ENCODE data around the gene KIAA1549.

- TF ChIP-seq CTCF (IDR thresholded peaks at IDR 0.05 in 2 of 3, conservative IDR thresholded peaks at IDR 0.05 in 1 of 3; ENCODE audit: insufficient read depth in 2 of 3, low read depth in 1 of 3, low read length in 3 of 3): no peak
- TF ChIP-seq EGR1 (conservative IDR thresholded peaks at IDR 0.05): no peak
- no peak for TF ChIP-seq ZFX (CRISPR knock-in tag; IDR thresholded peaks at IDR 0.05)
- TF ChIP-seq ZSCAN29 (IDR thresholded peaks at IDR 0.05): no peak
- TF ChIP-seq ELK1 (CRISPR knock-in tag; IDR thresholded peaks at IDR 0.05): no peak
- TF ChIP-seq PCBP2 (IDR thresholded peaks at IDR 0.05; ENCODE audit: low read depth, low read length, poor library complexity, severe bottlenecking): no peak
- TF ChIP-seq POLR2AphosphoS5 (IDR thresholded peaks at IDR 0.05; ENCODE audit: control insufficient read depth, insufficient read depth, low read depth, low read length): no peak
- TF ChIP-seq ZMIZ1 (IDR thresholded peaks at IDR 0.05; ENCODE audit: low read depth in 2 of 2, low read length in 2 of 2): no peak
- no peak for TF ChIP-seq ESRRA (IDR thresholded peaks at IDR 0.05; ENCODE audit: borderline replicate concordance, low read depth)
- no peak for TF ChIP-seq TAF1 (IDR thresholded peaks at IDR 0.05; ENCODE audit: control insufficient read depth, extremely low read depth, insufficient read depth, low read length, severe bottlenecking)
- no peak for TF ChIP-seq LCOR (CRISPR knock-in tag; IDR thresholded peaks at IDR 0.05)
Measured at GRCh38 chr7:138861051-138861450, 120.1 kb downstream of the KIAA1549 start.
